T-helper 1 cell (primary cell): Measurements from ENCODE around the gene SIN3B.

Experiments used
- DNase-seq, 5 donors: peaks; one replicate each; pipeline ENCODE4 v3.0.0-alpha.2; 2012 to 2020

Gene SIN3B

GRCh38 chr19:16915135-16915534 is 85.9 kb downstream of the SIN3B start:
- DNase-seq, result no peak

GRCh38 chr19:16915734-16916133 is 86.5 kb downstream of the SIN3B start:
- no peak for DNase-seq

- DNase-seq, result no peak
Observed at GRCh38 chr19:16917401-16917800, 88.2 kb downstream of the SIN3B start.

DNA sequence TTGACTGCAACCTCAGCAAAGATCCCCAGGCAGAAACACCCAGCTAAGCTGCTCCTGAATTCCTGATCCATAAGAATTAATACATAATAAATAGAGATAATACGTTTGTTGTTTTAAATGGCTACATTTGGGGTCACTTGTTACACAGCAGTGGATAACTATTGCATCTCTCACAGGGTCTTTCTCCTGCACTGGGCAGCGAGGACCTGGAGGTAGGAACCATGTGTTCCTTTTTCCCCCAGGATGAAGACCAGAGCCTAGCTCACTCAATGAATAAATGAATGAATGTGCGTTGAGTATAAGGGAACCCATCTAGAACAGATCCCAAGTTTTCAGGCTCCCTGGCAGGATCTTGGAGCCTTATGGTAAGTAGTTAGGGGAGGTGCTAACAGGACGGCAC is 90.3 kb downstream of the SIN3B start:
- DNase-seq, result no peak

GRCh38 chr19:16920816-16921529 is 91.8 kb downstream of the SIN3B start:
- no peak for DNase-seq

GRCh38 chr19:16921766-16922591 is 92.8 kb downstream of the SIN3B start:
- no peak for DNase-seq

DNA sequence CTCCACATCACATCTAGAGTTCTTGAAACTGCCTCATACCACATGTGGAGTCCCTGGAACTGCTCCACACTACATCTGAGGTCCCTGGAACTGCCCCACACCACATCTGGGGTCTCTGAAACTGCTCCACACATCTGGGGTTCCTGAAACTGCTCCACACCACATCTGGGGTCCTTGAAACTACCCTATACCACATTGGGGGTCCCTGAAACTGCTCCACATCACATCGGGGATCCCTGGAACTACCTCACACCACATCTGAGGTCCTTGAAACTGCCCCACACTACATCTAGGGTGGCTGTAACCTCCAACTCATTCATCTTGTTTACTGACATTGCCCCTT is 93.4 kb downstream of the SIN3B start:
- DNase-seq, result no peak

GRCh38 chr19:16922949-16923348 is 93.8 kb downstream of the SIN3B start:
- DNase-seq, result no peak

- DNase-seq, result no peak
Observed at GRCh38 chr19:16927883-16928282, 98.7 kb downstream of the SIN3B start.

- no peak for DNase-seq
Observed at GRCh38 chr19:16928351-16928750, 99.2 kb downstream of the SIN3B start.

GRCh38 chr19:16928916-16929315 is 99.7 kb downstream of the SIN3B start:
- DNase-seq, result no peak
